IPS-18a (cell line): Measurements from ENCODE around the gene GBX1.
A peak's percentile ranks its signal among the peaks of the same experiment; 100 is the strongest.

Source experiments
- H3K27ac ChIP-seq: one replicate; pipeline ENCODE4 v1.5.1; 2013; ENCODE audit warnings: low read length
- H3K27me3 ChIP-seq: one replicate; pipeline ENCODE4 v1.6.1; 2013; ENCODE audit warnings: mild to moderate bottlenecking, low read length; ENCODE audit not compliant: control insufficient read depth, insufficient read depth
- H3K36me3 ChIP-seq: one replicate; pipeline ENCODE4 v1.6.1; 2013; ENCODE audit warnings: low read depth, low read length; ENCODE audit not compliant: control insufficient read depth
- H3K4me1 ChIP-seq: one replicate; pipeline ENCODE4 v1.6.1; 2013; ENCODE audit warnings: low read depth, low read length; ENCODE audit not compliant: control insufficient read depth
- H3K4me3 ChIP-seq: one replicate; pipeline ENCODE4 v1.5.1; 2013; ENCODE audit warnings: low read length
- H3K9ac ChIP-seq: one replicate; pipeline ENCODE4 v1.6.1; 2013; ENCODE audit warnings: mild to moderate bottlenecking, low read length, moderate library complexity
- H3K9me3 ChIP-seq: one replicate; pipeline ENCODE4 v1.6.1; 2013; ENCODE audit warnings: low read depth, low read length; ENCODE audit not compliant: control insufficient read depth

Gene GBX1

GRCh38 chr7:151167197-151167961 is at the start of gene GBX1:
Gene GBX1, minus strand, starts transcription at chr7:151167694. Its CDS starts 146 bp downstream, at chr7:151167548.
- peak within 1 kb of the TSS; percentile 51 for H3K4me3 ChIP-seq
- H3K27ac ChIP-seq, result no peak within 1 kb of the TSS
- H3K36me3 ChIP-seq, result no peaks in the 10 kb centered on the region
- H3K27me3 ChIP-seq, result peaks cover 98% of the 10 kb centered on the region
- H3K4me1 ChIP-seq, result no peaks in the 10 kb centered on the region
- no peaks in the 10 kb centered on the region for H3K9me3 ChIP-seq
- no peak within 1 kb of the TSS for H3K9ac ChIP-seq

GRCh38 chr7:151215396-151215795 is 47.9 kb upstream of the GBX1 start:
- no peaks in the 10 kb centered on the region for H3K9me3 ChIP-seq
- peaks cover 73% of the 10 kb centered on the region for H3K36me3 ChIP-seq
- peaks cover 5% of the 10 kb centered on the region for H3K4me1 ChIP-seq
- no peaks in the 10 kb centered on the region for H3K27me3 ChIP-seq
- no peak overlapping the region for H3K4me3 ChIP-seq
- no peak overlapping the region for H3K27ac ChIP-seq
- no peak overlapping the region for H3K9ac ChIP-seq

- peaks cover 63% of the 10 kb centered on the region for H3K36me3 ChIP-seq
Measured at GRCh38 chr7:151213826-151214225, 46.3 kb upstream of the GBX1 start.

GRCh38 chr7:151212626-151213025 is 45.1 kb upstream of the GBX1 start:
- no peaks in the 10 kb centered on the region for H3K27me3 ChIP-seq
- no peak overlapping the region for H3K27ac ChIP-seq
- H3K4me1 ChIP-seq, result peaks cover 5% of the 10 kb centered on the region
- no peak overlapping the region for H3K4me3 ChIP-seq
- H3K36me3 ChIP-seq, result peaks cover 51% of the 10 kb centered on the region
- H3K9me3 ChIP-seq, result no peaks in the 10 kb centered on the region
- H3K9ac ChIP-seq, result no peak overlapping the region

More at GRCh38 chr7:151213826-151214225, 46.3 kb upstream of the GBX1 start:
- Histone ChIP-seq H3K4me1 (peaks cover 5% of the 10 kb centered on the region), H3K9me3 (no peaks in the 10 kb centered on the region), H3K27me3 (no peaks in the 10 kb centered on the region), H3K27ac (no peak overlapping the region), H3K9ac (no peak overlapping the region), H3K4me3 (no peak overlapping the region)

GRCh38 chr7:151211155-151211772 is 43.8 kb upstream of the GBX1 start:
- Histone ChIP-seq H3K9ac (no peak overlapping the region), H3K9me3 (no peaks in the 10 kb centered on the region), H3K4me1 (peaks cover 5% of the 10 kb centered on the region), H3K4me3 (no peak overlapping the region), H3K36me3 (peaks cover 37% of the 10 kb centered on the region), H3K27me3 (no peaks in the 10 kb centered on the region), H3K27ac (no peak overlapping the region)

- Histone ChIP-seq H3K36me3 (peaks cover 27% of the 10 kb centered on the region), H3K4me3 (no peak within 1 kb of the TSS), H3K9ac (no peak within 1 kb of the TSS), H3K9me3 (no peaks in the 10 kb centered on the region), H3K4me1 (peaks cover 5% of the 10 kb centered on the region), H3K27me3 (no peaks in the 10 kb centered on the region), H3K27ac (no peak within 1 kb of the TSS)
Measured at GRCh38 chr7:151210087-151210854, 42.8 kb upstream of the GBX1 start, which contains the start of gene H2BK1. Gene H2BK1, minus strand, starts transcription at chr7:151210488. Its CDS starts 170 bp downstream, at chr7:151210318.

GRCh38 chr7:151209588-151209987 is 42.1 kb upstream of the GBX1 start:
- no peak overlapping the region for H3K9ac ChIP-seq
- no peak overlapping the region for H3K4me3 ChIP-seq
- no peaks in the 10 kb centered on the region for H3K27me3 ChIP-seq
- no peaks in the 10 kb centered on the region for H3K9me3 ChIP-seq
- H3K36me3 ChIP-seq, result peaks cover 21% of the 10 kb centered on the region
- peaks cover 5% of the 10 kb centered on the region for H3K4me1 ChIP-seq
- H3K27ac ChIP-seq, result no peak overlapping the region

GRCh38 chr7:151208253-151208862 is 40.9 kb upstream of the GBX1 start:
- Histone ChIP-seq H3K9me3 (no peaks in the 10 kb centered on the region), H3K36me3 (peaks cover 8% of the 10 kb centered on the region), H3K27me3 (no peaks in the 10 kb centered on the region), H3K4me1 (peaks cover 5% of the 10 kb centered on the region), H3K27ac (no peak overlapping the region), H3K4me3 (no peak overlapping the region), H3K9ac (no peak overlapping the region)

- H3K27ac ChIP-seq, result no peak overlapping the region
- peaks cover 5% of the 10 kb centered on the region for H3K4me1 ChIP-seq
- no peak overlapping the region for H3K4me3 ChIP-seq
- no peak overlapping the region for H3K9ac ChIP-seq
- peaks cover 3% of the 10 kb centered on the region for H3K36me3 ChIP-seq
- no peaks in the 10 kb centered on the region for H3K9me3 ChIP-seq
- no peaks in the 10 kb centered on the region for H3K27me3 ChIP-seq
Measured at GRCh38 chr7:151207804-151208203, 40.3 kb upstream of the GBX1 start.

- H3K27me3 ChIP-seq, result no peaks in the 10 kb centered on the region
Measured at GRCh38 chr7:151207315-151207714, 39.8 kb upstream of the GBX1 start.

GRCh38 chr7:151206914-151207313 is 39.4 kb upstream of the GBX1 start:
- Histone ChIP-seq H3K36me3 (no peaks in the 10 kb centered on the region), H3K9me3 (no peaks in the 10 kb centered on the region), H3K4me1 (peaks cover 5% of the 10 kb centered on the region), H3K4me3 (no peak overlapping the region), H3K27ac (no peak overlapping the region), H3K9ac (no peak overlapping the region), H3K27me3 (no peaks in the 10 kb centered on the region)

More at GRCh38 chr7:151207315-151207714, 39.8 kb upstream of the GBX1 start:
- H3K36me3 ChIP-seq, result no peaks in the 10 kb centered on the region
- no peaks in the 10 kb centered on the region for H3K9me3 ChIP-seq
- H3K4me1 ChIP-seq, result peaks cover 5% of the 10 kb centered on the region
- H3K27ac ChIP-seq, result no peak overlapping the region
- no peak overlapping the region for H3K9ac ChIP-seq
- no peak overlapping the region for H3K4me3 ChIP-seq
